NOMO-1 treated with dmso at 0.1 percent for 144 hours (cell line): Measurements from ENCODE around the gene HCK.
"Not testable (repeated sequence)": the region's sequence is repeated elsewhere in the genome, so short reads cannot be mapped to it uniquely, and the experiment has no call there.

ENCODE experiments used
- DNase-seq: peaks from one replicate; lab custom pipeline; 2025; ENCODE audit not compliant: unreplicated experiment; lab: John Stamatoyannopoulos, UW

HCK gene

DNA sequence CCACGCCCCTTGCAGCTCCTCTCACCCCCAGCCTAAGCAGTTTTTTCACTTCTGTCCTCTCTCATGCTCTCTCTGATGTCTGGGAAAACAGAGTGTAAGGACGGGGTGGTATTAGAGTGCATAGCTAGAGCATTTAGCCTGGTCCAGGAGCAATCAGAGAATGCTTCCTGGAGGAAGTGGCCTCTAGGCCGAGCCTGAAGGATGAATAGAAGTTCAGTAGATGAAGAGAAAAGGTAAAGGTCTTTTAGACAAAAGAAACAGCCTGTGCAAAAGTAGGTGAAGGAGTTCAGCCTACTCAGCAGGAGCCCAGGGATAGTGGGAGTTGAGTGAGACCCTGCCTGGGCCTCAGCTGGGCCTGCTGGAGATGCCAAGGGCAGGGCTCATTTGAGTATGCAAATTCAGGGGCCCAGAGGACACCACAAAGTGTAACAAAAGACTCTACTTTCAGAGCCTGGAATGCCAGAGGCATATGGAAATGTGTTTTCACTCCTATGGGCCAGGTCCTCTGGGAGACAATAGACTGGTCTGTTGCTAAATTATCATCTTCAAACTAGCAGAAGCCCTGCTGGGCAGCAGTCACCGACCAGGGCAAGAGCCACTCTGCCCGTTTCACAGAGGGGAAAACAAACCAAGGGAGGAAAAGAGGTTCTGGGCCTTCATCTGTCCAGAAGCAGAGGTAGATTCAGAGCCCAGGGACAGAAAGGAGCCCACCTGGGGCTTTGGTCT, 37.8 kb downstream of the HCK start:
- no peak for DNase-seq

DNA sequence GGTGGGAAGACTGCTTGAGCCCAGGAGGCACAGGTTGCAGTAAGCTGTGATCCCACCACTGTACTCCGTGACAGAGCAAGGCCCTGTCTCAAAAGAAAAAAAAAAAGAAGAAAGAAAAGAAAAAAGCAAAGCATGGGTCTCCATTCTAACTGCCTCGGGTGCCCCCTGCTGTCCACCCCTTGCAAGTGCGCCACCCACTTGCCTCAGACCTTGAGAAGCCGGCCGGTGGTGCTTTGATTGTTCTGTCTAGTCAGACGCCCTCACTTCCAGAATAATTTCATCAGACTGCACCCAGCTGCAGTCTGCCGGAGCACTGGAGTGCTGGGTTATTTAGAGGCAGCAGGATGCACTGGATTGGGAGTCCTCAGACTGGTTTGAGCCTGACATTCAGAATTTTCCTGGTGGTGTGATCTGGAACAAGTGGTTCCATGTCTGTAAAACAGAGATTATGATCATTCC, 39.9 kb downstream of the HCK start:
- peak; percentile 35 for DNase-seq

DNA sequence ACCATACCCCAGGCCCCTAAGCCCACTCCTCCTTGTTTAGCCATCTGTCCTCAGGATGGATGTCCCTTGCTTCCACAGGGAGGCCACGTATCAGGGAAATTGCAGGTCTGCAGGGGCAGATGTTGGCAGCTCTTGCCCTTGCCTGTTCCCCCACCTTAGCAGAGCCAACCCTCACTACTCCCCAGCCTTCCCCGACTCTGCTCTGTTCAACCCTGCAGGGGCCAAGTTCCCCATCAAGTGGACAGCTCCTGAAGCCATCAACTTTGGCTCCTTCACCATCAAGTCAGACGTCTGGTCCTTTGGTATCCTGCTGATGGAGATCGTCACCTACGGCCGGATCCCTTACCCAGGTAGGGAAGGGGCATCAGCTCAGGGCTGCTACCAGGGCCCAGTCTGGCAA, 46.7 kb downstream of the HCK start:
- no peak for DNase-seq

DNA sequence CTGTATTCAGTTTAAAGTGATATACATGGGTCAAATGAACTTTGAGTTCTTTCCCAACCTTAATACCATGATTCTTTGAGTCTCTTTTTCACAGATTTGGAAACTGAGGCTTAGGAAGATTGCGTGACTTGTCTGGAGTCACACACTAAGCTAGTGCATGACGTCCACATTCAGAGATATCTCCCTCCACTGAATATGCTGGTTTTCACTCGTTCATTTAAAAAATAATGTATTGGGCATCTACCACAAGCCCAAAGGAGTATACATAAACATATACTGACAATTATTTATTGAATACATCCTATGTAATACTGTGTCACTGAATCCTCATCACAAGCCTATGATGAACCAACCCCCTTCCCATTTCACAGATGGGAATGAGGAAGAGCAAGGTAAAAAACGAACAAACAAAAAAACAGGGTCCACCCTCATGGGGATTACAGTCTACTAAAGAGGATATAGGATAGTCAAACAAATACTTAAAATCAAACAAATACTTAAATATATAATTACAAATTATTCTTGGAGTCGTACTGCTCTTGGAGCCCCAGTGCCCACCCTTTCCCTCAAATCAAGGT, 56.9 kb downstream of the HCK start:
- DNase-seq, result no peak

DNA sequence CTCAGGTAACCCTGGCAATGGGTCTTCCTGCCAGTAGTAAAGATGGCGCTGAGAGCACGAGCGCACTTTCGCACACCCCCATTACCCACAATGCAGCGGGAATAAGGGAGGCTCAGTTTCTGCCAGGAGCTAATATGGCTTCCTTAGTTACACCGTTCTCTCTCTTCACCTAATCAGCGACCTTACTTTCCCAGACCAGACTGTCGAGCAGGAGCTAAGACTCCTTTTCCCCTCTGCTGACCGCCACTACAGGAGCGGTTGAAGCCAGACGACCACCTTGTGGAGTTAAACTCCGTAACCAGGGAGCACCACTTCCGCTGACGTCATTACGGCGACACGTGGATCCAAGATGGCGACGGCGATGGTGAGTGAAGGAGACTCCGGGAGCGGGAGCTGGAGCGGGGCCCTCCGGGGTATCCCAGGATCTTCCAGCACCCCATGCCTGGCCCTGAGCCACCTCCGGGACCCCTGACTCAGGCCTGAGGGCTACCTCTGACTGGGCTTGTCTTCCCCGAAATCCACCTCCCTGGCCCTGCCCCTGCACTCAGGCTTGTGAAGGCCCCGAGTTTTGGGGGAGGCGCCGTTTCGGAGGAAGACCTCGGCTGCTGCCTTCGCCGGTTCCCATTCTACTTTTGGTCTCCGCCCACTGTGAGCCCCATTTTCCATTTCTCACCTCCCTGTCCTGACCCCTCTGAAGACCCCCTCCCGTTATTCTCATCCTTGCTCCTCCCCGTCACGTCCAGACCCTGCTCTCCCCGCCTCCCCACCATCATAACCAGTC, 57.5 kb downstream of the HCK start, which contains the start of gene TM9SF4:
TM9SF4 (plus strand) TSS at position 323 of the 781 bp plus-strand sequence; CDS start at position 350, 27 bp downstream.
- peak; percentile 86 for DNase-seq

DNA sequence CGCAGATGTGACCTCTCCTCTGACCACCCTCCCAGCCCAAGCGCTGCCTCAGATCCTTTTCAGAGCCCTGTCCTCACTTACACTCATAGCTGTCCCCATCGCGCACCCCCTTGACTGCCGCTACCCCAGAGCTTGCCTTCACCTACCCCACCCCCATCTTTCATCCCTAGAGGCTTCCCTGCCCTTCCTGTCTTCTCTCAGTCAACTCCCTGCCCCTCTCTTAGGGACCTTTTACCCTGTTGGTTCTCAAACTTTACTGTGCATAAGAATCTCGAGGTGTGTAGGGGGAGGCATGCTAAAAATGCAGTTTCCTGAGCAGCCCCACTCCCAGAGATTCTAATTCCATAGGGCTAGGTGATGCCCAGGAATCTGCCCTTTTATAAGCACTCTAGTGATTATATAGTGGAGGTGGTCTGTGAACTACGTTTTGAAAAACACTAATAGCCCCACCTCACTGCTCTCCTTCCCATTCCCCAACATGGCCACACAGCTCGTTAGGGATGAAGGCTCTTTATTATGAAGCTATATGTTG, 58.2 kb downstream of the HCK start:
- no peak for DNase-seq

DNA sequence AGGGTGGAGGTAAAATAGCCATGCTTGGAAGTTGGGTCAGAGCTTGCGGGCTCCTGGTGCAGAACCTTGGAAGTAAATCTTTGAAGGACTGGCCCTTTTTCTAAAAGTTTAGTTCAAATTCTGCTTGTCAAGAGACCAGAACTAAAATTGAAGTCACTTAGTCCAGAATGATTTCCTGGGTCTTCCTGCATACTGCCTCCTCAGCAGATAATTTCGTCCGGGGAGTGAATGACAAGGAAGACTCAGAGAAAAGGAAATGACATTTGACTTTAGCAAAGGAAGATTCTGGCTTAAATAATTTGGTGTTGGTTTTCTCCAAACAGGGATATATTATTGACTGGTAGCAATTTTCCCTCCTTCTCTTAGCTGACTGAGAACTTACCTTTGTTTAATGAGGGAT, 58.7 kb downstream of the HCK start:
- DNase-seq, result no peak

DNA sequence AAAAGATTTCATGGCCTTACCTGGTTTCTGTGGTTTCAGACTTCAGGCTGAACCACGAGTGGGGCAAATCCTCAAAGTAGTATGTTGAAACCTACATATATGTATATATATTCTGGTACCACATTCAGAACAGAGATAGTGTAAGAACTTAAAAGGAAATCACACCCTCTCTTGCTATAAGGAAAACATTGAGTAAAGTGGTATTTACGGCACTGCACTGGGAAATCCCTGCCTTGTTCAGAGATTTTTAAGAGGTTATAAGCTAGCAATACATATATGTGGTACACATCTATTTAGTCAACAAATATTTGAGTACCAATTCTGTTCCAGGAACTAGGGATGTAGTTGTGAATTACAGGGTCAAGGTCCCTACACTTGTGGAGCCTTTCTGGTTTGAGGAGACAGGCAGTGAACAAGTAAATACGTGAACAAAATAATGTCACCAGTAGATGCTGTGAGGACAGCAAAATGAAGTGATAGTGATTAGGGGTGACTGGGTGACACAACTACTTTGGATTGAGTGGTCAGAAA, 59.2 kb downstream of the HCK start:
- no peak for DNase-seq

DNA sequence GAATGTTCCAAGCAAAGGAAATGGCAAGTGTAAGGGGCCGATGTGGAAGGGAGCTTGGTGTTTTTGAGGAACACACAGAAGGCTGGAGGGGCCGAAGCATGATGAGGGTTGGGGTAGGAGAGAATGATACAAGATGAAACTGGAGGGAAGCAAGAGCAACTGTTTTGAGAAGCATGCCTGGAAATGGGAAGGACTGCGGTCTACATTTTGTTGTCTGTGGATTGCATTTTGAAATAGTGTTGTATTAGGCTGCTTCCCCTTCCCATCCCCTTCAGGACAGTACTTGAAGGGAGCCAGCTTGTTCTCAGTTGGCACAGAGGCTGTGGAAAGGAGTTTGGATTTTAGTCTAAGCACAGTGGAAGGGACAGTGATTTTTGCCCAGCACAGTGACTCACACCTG, 59.7 kb downstream of the HCK start:
- peak; percentile 5 for DNase-seq

DNA sequence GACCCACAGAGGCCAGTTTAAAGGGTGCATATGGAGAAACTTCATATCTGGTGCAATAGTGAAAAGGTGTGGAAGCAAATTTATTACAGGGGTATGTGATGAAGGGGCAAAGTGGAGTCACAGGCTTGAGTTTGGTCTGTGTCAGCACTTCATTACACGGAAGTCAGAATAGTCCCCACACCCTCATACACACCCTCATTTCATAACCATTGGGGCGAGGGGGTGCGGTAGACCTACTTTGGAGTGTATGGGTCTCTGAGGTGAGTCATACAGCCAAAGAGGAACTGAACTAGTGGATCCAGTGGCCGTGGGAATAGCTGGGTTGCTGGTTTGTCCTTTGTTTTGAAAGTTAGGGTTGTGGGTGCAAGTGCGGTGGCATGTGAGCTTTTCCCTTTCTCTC, 60.8 kb downstream of the HCK start:
- DNase-seq, result peak; percentile 87

DNA sequence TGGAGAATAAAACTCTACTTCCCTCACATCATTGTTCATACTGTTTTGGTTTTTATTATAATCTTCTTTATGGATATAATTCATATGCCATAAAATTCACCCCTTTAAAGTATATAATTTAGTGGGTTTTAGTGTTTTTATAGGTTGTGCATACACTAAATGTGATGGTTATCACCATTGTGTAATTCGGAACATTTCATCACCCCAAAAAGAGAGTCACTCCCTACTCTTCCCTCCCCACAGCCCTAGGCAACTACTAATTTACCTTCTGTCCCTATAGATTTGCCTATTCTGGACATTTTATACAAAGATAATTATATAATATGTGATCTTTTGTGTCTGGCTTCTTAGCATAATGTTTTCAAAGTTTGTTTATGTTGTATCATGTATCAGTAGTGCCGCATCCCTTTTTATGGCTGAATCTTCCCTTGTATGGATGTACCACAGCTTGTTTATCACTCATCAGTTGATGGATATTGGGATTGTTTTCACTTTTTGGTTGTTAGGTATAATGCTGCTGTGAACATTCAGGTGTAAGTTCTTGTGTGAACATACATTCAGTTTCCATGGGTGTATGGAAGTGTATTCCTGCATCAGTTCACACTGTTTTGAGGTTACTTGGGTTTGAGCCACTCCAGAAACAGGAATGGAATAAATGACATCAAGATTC, 61.7 kb downstream of the HCK start:
- no peak for DNase-seq

DNA sequence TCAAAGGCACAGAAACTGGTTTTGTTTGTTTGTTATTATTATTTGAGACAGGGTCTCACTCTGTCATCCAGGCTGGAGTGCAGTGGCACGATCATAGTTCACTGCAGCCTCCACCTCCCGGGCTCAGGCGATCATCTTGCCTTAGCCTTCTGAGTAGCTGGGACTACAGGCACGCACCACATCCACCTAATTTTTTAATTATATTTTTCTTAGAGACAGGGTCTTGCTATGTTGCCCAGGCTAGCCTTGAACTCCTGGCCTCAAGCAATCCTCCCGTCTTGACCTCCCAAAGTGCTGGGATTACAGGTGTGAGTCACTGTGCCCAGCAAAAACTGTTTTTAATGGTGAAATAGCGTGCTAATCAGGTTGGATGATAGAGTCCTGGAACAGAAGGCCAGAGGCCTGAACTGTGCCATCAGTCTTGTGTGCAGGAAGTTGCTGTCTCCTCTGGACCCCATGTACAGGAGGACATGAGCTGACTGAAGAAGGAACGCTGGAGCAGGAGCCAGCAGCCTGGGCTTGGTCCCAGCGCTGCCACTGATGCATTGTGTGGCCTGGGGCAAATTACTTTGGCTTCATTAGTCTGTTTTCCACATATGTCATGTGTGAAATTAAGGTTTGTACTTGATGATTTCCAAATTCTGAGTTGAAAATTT, 62.4 kb downstream of the HCK start:
- DNase-seq, result no peak

DNA sequence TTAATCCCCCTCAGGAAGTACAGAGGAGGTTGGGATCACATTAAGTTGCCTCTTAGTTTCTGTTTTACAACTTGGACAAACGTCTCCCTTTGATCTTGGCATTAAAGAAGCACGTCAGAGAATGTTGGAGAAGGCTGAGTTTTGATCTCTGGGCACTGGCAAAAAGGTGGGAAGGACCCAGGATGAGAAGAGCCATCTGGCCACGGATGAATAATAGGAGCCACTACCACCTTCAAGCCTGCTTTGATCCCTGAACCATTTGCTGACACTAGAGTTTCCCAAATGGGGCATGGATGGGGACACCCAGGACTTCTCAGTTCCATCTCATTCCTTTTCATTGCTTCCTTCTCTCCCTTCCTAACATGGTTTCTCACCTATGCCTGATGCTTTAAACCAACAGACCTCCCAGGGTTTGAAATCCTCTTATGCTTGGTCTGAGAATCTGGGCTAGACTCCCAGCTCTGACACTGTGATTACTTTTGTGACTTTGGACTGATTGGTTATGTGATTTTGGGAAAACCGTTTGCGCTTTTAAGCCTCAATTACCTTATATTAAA, 63.2 kb downstream of the HCK start:
- DNase-seq, result no peak

DNA sequence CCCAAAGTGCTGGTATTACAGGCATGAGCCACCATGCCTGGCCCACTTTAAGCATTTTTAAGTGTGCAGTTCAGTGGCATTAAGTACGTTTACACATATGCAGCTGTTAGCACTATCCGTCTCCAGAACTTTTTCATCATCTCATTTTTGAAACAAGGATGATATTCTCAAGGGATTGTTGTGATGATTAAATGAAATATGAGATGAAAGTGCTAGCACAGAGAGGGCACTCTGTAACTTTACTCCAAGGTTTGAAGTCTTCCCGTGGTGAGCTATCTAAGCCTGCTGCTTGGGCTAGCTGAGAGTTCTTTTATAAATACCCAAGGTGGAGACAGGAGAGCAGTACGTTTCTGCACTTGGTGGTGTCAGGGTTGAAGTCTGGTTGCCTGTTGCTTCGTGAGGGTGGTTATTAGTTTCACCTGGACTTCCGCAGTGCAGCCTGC, 64.1 kb downstream of the HCK start:
- no peak for DNase-seq

DNA sequence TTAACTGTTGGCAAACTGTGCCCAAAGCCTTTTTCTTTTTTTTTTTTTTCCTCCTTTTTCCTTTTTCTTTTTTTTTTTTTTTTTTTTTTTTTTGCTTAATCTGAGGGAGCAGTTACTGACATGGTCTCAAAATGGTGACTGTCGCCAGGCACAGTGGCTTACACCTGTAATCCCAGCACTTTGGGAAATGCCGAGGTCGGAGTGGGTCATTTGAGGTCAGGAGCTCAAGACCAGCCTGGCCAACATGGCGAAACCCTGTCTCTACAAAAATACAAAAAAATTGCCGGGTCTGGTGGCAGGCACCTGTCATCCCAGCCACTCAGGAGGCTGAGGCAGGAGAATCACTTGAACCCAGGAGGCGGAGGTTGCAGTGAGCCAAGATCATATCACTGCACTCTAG, 64.8 kb downstream of the HCK start:
- DNase-seq, result not testable (repeated sequence)

DNA sequence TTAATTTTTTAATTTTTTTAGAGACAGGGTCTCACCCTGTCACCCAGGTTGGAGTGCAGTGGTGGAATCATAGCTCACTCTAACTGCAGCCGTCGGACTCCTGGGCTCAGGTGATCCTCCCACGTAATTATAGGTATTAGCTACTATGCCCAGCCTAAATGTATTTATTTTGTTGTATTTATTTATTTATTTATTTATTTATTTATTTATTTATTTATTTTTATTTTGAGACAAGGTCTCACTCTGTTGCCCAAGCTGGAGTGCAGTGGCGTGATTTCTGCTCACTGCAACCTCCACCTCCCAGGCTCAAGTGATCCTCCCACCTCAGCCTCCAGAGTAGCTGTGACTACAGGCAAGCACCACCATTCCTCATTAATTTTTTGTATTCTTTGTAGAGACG, 66.4 kb downstream of the HCK start:
- not testable (repeated sequence) for DNase-seq

DNA sequence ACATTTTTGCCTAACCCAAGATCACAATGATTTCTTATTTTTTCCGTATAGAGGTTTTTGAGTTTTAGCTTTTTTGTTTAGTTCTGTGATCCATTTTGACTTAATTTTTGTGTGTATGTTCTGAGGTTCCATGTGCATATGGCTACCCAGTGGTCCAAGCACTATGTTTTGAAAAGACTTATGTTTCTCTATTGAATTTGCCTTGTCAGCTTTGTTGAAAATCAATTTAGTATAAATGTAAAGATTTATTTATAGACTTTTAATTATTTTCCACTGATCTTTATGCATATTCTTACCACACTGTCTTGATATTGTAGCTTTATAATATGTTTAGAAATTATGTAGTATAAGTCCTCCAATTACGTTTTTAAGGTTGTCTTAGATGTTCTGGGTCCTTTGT, 67.7 kb downstream of the HCK start:
- DNase-seq, result no peak

DNA sequence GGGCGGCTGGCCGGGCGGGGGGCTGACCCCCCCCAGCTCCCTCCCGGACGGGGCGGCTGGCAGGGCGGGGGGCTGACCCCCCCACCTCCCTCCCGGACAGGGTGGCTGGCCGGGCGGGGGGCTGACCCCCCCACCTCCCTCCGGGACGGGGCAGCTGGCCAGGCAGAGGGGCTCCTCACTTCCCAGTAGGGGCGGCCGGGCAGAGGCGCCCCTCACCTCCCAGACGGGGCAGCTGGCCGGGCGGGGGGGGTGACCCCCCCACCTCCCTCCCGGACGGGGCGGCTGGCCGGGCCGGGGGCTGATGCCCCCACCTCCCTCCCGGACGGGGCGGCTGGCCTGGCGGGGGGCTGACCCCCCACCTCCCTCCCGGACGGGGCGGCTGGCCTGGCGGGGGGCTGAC, 69.9 kb downstream of the HCK start:
- DNase-seq, result not testable (repeated sequence)

DNA sequence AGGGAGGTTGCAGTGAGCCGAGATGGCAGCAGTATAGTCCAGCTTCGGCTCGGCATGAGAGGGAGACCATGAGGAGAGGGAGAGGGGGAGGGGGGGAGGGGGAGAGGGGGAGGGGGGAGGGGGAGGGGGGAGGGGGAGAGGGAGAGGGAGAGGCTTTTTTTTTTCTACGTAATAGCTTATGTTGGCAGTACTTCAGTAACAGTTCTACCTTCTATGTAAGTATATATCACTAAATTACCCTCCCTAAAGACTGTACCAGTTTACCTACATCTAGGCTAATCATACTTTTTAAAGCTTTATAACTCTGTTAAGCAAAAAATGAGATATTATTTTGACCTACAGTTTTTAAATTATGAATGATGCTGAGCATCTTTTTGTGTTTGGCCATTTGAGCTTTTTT, 71.0 kb downstream of the HCK start:
- DNase-seq, result no peak

DNA sequence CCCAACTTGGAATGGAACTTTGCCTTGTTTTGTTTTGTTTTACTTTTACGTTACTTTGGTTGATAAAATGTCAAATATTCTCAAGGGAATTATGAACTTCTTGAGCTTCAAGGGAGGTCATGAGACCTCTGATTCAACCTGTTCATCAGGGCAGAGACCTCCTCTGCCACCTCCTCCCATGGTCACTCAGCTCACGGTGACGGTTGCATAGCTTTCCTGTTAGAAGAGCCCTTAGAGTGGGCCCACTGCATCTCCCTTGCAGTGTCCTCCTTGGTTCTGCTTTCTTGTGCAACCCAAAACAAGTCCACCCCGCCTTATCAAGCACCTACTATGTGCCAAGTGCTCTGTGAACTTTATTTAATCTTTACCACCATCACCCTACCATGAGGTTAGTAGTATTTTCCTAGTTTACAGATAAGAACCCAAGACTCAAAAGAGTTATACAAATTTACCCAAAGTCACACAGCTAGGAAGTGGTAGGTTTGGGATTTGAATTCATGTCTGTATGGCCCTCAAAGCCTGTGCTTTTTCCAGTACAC, 72.9 kb downstream of the HCK start:
- no peak for DNase-seq
